ENCODE results near the gene CTNNA3.

The CTNNA3 gene

GRCh38 chr10:66927251-66927935 lies 768.6 kb downstream of the CTNNA3 start:
- no peak for DNase-seq

GRCh38 chr10:66926841-66927240 lies 769.2 kb downstream of the CTNNA3 start:
- no peak for DNase-seq

- peak; percentile 67 for DNase-seq
These were observed 769.9 kb downstream of the CTNNA3 start, which contains the start of gene LRRTM3 for GRCh38 chr10:66925896-66926715. Gene LRRTM3, plus strand, starts transcription at chr10:66926036.

- no peak for DNase-seq
These were observed 770.6 kb downstream of the CTNNA3 start for GRCh38 chr10:66925373-66925772.

- DNase-seq: no peak
These were observed 771.2 kb downstream of the CTNNA3 start for GRCh38 chr10:66924674-66925345.

- no peak for DNase-seq
These were observed 776.7 kb downstream of the CTNNA3 start for GRCh38 chr10:66919248-66919647.

- no peak for DNase-seq
These were observed 778.9 kb downstream of the CTNNA3 start for GRCh38 chr10:66917104-66917503.

- DNase-seq: no peak
These were observed 780.0 kb downstream of the CTNNA3 start for GRCh38 chr10:66916030-66916429.

- no peak for DNase-seq
These were observed 785.3 kb downstream of the CTNNA3 start for GRCh38 chr10:66910671-66911070.

- DNase-seq: no peak
These were observed 803.1 kb downstream of the CTNNA3 start for GRCh38 chr10:66892871-66893270.

GRCh38 chr10:66888237-66888636 lies 807.8 kb downstream of the CTNNA3 start:
- DNase-seq: no peak

- no peak for DNase-seq
These were observed 809.1 kb downstream of the CTNNA3 start for GRCh38 chr10:66886848-66887247.

- no peak for DNase-seq
These were observed 813.7 kb downstream of the CTNNA3 start for GRCh38 chr10:66882271-66882670.

- DNase-seq: no peak
These were observed 814.2 kb downstream of the CTNNA3 start for GRCh38 chr10:66881814-66882213.

GRCh38 chr10:66880826-66881225 lies 815.2 kb downstream of the CTNNA3 start:
- no peak for DNase-seq

GRCh38 chr10:66880292-66880691 lies 815.7 kb downstream of the CTNNA3 start:
- DNase-seq: no peak

GRCh38 chr10:66877361-66877760 lies 818.6 kb downstream of the CTNNA3 start:
- no peak for DNase-seq

- DNase-seq: no peak
These were observed 826.4 kb downstream of the CTNNA3 start for GRCh38 chr10:66869635-66870034.

- DNase-seq: no peak
These were observed 833.2 kb downstream of the CTNNA3 start for GRCh38 chr10:66862687-66863258.

GRCh38 chr10:66860376-66860945 lies 835.5 kb downstream of the CTNNA3 start:
- no peak for DNase-seq

- DNase-seq: no peak
These were observed 843.2 kb downstream of the CTNNA3 start for GRCh38 chr10:66852811-66853210.

- no peak for DNase-seq
These were observed 847.1 kb downstream of the CTNNA3 start for GRCh38 chr10:66848856-66849255.

All from right forelimb (tissue), 1 donor.